Measurements from ENCODE around the gene MSI1.

Gene MSI1

DNA sequence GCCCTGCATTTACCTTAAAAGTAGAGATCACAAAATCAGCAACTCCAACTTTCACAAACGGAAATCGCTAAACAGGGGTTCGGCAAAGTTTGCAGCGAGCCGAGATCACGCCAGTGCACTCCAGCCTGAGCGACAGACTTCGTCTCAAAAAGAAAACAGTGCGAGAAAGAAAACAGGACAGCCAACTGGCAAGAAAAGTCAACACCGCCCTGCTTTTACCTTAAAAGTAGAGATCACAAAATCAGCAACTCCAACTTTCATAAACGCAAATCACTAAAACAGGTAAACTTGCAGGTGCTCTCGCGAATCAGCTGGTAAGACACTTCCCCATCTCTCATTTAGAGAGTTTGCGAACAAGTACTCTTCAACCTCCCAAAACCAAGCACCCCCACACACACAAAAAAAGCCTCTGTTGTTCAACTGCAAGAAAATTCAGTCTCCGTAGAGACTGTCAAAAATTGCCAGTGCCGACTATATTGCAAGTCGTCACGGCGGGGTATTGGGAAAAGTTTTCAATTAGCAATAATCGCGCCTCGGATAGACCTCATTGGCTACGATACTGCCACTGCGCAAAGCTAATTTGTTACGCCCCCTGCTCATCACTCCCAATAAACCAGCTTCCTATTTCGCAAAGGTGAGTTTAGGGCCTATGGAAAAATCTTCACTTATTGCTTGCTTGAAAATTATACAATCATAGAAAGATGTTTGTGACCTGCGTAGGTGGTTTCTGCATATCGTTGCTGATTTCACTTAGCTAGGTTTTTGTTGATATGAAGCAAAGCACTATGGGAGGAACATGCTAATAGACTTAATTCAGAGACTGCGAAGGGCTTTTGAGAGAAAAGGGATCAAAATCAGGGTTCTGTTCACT lies 76.1 kb downstream of the MSI1 start, which contains the start of gene RNU4-1:
RNU4-1 (minus strand) TSS at position 577 of the 871 bp plus-strand sequence.
- peak; percentile 77 for DNase-seq (ENCODE audit: extremely low read depth, low read depth)
- TF ChIP-seq, protein P1, sequence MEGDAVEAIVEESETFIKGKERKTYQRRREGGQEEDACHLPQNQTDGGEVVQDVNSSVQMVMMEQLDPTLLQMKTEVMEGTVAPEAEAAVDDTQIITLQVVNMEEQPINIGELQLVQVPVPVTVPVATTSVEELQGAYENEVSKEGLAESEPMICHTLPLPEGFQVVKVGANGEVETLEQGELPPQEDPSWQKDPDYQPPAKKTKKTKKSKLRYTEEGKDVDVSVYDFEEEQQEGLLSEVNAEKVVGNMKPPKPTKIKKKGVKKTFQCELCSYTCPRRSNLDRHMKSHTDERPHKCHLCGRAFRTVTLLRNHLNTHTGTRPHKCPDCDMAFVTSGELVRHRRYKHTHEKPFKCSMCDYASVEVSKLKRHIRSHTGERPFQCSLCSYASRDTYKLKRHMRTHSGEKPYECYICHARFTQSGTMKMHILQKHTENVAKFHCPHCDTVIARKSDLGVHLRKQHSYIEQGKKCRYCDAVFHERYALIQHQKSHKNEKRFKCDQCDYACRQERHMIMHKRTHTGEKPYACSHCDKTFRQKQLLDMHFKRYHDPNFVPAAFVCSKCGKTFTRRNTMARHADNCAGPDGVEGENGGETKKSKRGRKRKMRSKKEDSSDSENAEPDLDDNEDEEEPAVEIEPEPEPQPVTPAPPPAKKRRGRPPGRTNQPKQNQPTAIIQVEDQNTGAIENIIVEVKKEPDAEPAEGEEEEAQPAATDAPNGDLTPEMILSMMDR (IDR thresholded peaks at IDR 0.05; ENCODE audit: low read depth, low read length), result no peak

DNA sequence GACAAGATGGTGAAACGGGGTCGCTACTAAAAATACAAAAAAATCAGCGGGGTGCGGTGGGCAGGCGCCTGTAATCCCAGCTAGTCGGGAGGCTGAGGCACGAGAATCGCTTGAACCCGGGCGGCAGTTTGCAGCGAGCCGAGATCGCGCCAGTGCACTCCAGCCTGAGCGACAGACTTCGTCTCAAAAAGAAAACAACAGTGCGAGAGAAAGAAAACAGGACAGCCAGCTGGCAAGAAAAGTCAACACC lies 76.6 kb downstream of the MSI1 start:
- TF ChIP-seq, protein P1 (IDR thresholded peaks at IDR 0.05; ENCODE audit: low read depth, low read length), result no peak
- DNase-seq (ENCODE audit: extremely low read depth, low read depth), result no peak
